AG10803 (cell line): ENCODE measurements around the gene MRPL42.

Source experiments
- DNase-seq: peaks from one replicate; pipeline ENCODE4 v3.0.0; 2010; ENCODE audit warnings: low read depth
- H3K4me3 ChIP-seq: 2 replicates; pipeline ENCODE4 v1.5.1; 2011; ENCODE audit warnings: mild to moderate bottlenecking, low read length, control low read depth
- TF ChIP-seq, protein P1 (sequence below): conservative IDR thresholded peaks from 2 replicates; pipeline ENCODE4 v1.5.1; 2011; ENCODE audit warnings: mild to moderate bottlenecking, low read length, control low read depth, inconsistent platforms

Gene MRPL42

DNA sequence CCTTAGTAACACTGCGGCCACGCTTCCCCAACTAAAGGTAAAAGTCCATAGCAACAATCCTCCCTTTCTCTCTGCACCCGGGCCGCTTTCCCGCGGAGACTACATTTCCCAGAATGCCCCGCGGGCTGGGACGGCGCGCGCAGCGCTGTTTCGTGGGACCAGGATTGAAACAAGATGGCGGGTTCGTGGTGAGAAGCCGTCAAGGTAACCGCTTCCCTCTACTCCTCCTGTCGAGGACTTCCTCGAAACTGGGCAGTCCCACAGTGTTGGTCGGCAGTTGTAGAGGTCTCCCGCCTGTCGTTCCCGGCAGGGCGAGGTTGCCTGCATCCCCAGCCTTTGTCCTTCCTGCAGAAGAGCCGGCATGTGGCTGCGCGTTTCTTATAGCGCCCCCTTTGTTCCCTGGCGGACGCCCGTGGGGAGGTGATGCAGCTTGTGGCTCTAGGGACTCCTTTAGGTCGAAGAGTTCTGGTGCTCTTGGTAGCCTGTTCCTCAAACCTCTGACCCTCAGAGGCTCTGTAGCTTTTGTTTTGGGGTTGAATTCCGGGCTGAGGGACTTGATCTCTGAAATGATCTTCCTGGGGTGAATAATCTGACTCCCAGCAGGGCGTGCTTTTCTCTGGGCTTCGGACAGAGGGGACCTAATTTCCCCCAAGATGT lies at the start of gene MRPL42:
Gene MRPL42, plus strand, starts transcription at position 164 of the 657 bp plus-strand sequence. CDS start 1,772 bp downstream, outside the sequence.
- peak within 1 kb of the TSS; percentile 95 for H3K4me3 ChIP-seq
- DNase-seq = peak; percentile 79
- TF ChIP-seq, protein P1, sequence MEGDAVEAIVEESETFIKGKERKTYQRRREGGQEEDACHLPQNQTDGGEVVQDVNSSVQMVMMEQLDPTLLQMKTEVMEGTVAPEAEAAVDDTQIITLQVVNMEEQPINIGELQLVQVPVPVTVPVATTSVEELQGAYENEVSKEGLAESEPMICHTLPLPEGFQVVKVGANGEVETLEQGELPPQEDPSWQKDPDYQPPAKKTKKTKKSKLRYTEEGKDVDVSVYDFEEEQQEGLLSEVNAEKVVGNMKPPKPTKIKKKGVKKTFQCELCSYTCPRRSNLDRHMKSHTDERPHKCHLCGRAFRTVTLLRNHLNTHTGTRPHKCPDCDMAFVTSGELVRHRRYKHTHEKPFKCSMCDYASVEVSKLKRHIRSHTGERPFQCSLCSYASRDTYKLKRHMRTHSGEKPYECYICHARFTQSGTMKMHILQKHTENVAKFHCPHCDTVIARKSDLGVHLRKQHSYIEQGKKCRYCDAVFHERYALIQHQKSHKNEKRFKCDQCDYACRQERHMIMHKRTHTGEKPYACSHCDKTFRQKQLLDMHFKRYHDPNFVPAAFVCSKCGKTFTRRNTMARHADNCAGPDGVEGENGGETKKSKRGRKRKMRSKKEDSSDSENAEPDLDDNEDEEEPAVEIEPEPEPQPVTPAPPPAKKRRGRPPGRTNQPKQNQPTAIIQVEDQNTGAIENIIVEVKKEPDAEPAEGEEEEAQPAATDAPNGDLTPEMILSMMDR = peak; percentile 88

DNA sequence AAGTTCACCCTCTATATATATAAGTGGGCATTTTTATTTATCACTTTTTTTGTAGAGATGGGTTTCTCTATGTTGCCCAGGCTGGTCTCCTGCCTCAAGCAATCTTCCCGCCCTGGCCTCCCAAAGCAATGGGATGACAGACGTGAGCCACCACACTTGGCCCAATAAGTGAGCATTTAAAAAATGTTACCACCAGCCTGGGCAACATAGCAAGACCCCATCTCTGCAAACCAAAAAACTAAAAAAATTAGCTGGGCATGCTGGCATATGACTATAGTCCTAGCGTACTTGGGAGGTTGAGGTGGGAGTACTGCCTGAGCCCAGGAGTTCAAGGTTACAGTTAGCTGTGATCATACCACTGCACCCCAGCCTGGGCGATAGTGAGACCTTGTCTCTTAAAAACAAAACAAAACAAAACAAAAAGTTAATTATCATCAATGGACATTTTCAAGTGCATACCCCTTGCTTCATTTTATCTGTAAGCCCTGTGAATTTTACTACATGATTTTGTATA lies 49.3 kb upstream of the MRPL42 start:
- TF ChIP-seq, protein P1 = no peak
- no peak for DNase-seq
- H3K4me3 ChIP-seq = no peak overlapping the region

DNA sequence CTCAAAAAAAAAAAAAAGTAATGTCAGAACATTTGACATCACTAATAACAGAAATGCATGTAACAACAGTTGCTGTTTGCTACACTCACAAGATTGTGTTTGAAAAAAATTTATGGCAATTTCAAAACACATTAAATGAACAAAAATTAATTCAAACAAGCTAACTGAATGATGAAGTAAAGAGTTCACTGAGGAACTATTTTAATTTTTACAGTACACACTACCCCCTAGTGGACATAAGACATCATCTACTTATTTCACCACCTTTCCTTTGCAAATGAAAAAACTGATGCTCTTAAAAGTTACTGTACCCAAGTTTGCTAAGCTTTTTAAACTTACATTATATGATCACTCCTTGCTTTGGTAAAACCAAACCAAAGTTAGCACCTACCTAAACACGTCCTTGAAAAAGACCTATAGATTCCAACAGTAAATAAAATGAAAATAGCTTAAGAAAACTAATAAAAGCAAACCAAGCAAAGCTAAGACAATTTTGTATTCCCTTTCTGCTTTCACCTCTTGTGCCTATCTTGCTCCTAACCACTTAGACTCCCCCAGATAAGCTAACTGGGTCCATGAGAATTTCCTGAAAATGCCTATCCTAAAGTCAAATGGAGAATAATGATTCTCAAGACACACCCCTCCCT lies 47.8 kb upstream of the MRPL42 start:
- TF ChIP-seq, protein P1 = peak; percentile 66
- H3K4me3 ChIP-seq = 0 out of 2 replicates have a peak overlapping the region, but pooled peaks have one; percentile 3
- DNase-seq = peak; percentile 74

DNA sequence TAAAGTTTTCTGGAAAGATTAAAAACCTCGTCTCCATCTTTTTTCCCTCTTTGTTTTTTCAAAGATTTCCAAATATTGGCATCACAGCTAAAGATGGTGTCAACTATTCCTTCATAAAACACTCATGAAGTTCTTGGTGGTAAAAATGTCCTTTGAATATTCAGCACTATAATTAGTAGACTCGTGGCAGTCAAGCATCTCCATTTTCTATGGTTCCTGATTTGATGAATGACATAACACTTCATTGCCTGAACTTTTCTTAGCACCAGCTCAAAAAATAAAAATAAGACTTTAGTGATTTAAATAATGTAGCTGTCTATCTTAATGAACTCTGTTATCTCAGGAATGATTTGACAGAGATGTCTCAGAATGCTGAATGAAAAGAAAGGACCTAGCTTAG lies 45.3 kb upstream of the MRPL42 start:
- no peak for DNase-seq
- H3K4me3 ChIP-seq = no peak overlapping the region
- TF ChIP-seq, protein P1 = no peak

DNA sequence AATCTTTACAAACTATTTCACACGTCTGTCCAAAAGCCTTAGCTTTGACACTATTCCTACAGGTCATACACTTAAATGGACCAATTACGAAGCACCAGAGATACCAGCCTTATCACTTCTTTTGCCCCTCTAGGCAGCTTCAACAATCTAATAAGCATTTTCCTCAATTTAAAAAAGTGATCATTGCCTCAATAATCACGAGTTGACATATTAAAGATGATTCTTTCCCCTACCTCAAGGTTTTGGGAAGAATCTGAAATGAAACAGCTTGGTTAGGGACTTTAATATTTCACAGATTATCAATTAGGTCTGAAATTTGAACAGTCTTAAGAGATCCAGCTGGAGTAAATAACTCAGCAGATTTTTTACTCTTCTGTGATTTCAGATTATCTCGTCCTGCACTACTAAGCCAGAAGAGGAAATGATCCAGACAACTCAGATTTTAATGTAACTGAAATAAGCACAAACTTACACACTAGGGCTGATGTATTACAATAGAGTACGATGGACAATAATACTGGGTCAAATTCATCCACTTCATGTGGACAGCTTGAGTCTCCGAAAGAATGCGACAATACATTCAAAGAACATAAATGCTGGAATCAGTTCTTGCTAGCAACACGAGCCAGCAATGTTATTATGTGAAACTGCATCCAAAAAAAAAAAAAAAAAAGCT lies 41.4 kb upstream of the MRPL42 start:
- DNase-seq = no peak
- H3K4me3 ChIP-seq = no peak overlapping the region
- TF ChIP-seq, protein P1 = no peak

DNA sequence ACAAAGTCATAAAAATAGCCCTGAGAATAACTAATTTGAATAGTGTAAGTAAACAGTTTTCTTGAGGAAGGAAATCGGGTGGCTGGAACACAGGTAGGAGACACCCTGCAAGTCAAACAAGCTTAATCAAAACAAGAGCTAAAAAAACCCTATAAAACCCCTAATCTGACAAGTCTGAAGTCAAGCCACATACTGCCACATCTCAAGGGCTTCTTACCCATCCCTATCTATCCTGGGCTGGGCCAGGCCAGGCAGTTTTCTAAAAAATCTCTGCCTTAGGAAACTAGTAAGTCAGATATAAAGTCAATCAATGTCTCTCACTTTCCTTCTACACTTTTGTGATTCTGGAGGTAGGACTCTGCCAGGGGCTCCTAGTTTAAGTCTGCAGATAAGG lies 40.9 kb upstream of the MRPL42 start:
- TF ChIP-seq, protein P1 = no peak
- no peak for DNase-seq
- H3K4me3 ChIP-seq = no peak overlapping the region
